ENCODE measurements around the gene ZBTB38. TPM values are rescaled to one million over a fixed set of nuclear protein-coding genes. Genes with fewer than 3 reads are reported as not detected.

ZBTB38 gene
- total RNA-seq, 2 experiments from 2014 or later = 16.3 to 18.6 TPM

- Mint-ChIP-seq H3K27ac (no peak overlapping the region), H3K4me3 (no peak overlapping the region), H3K9me3 (no peaks in the 10 kb centered on the region), H3K4me1 (ENCODE audit: low read depth) (peaks cover 52% of the 10 kb centered on the region), H3K36me3 (ENCODE audit: low read depth) (peaks cover 4% of the 10 kb centered on the region), H3K27me3 (ENCODE audit: low read depth) (no peaks in the 10 kb centered on the region)
- intact Hi-C loops (cut with micrococcal nuclease) = no loop called here
- no peak for DNase-seq
- CTCF ChIA-PET = interaction anchor here (0.7 to 2.2 kb wide), 5 partner anchors 17 to 93 kb away, joined by 3 to 5 read pairs (median 4); no protein-coding TSS in a partner anchor
These were observed 36.7 kb downstream of the ZBTB38 start for GRCh38 chr3:141405025-141405424.

DNA sequence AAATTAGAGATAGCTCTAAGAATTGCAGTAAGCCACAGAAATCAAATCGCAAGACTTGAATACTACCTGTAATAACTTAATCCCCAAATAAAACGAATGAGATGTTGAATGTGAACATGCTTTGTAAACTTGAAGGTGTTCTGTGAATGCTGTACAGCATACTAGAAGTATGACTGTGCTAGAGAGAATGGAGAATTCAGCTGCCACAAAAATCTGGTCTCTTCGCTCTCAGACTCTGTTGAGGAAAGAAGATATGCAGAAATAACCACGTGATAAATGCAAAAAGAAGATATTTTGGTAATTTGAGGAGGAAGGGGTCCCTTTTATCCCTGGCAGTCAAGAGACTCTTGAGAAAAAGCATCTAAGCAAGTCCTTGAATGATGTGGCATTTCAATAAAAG is 37.3 kb downstream of the ZBTB38 start:
- CTCF ChIA-PET = interaction anchor here (0.7 to 2.2 kb wide), 5 partner anchors 36 to 94 kb away, joined by 3 to 5 read pairs (median 5); no protein-coding TSS in a partner anchor
- DNase-seq = no peak
- H3K9me3 Mint-ChIP-seq = no peaks in the 10 kb centered on the region
- H3K27ac Mint-ChIP-seq = peak overlapping the region; percentile 7
- H3K36me3 Mint-ChIP-seq (ENCODE audit: low read depth) = peaks cover 4% of the 10 kb centered on the region
- no peaks in the 10 kb centered on the region for H3K27me3 Mint-ChIP-seq (ENCODE audit: low read depth)
- intact Hi-C loops (cut with micrococcal nuclease) = no loop called here
- H3K4me1 Mint-ChIP-seq (ENCODE audit: low read depth) = peaks cover 51% of the 10 kb centered on the region
- no peak overlapping the region for H3K4me3 Mint-ChIP-seq

DNA sequence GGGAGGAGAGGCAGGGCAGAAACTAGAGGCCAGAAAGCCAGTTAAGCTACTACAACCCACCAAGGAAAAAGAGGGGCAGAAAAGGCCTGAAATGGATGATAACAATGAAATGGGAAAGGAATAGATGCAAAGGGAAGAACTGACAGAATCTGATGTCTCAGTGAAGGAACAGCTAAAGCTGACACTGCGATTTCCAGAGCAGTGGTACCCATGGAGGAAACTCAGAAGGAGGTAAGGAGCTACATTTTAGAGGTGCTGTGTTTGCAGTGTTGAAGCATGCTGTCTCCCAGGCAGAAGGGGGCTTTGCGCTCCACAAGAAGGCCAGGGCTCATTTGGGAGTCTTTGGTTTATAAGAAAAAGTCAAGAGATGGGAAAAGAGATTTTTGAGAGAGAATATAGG is 38.0 kb downstream of the ZBTB38 start:
- H3K27me3 Mint-ChIP-seq (ENCODE audit: low read depth) = no peaks in the 10 kb centered on the region
- intact Hi-C loops (cut with micrococcal nuclease) = no loop called here
- H3K4me1 Mint-ChIP-seq (ENCODE audit: low read depth) = peaks cover 53% of the 10 kb centered on the region
- no peaks in the 10 kb centered on the region for H3K9me3 Mint-ChIP-seq
- peaks cover 4% of the 10 kb centered on the region for H3K36me3 Mint-ChIP-seq (ENCODE audit: low read depth)
- no peak for DNase-seq
- CTCF ChIA-PET = interaction anchor here (0.7 to 2.2 kb wide), 3 partner anchors 35 to 94 kb away, joined by 3 to 5 read pairs (median 5); no protein-coding TSS in a partner anchor
- H3K27ac Mint-ChIP-seq = peak overlapping the region; percentile 33
- no peak overlapping the region for H3K4me3 Mint-ChIP-seq

DNA sequence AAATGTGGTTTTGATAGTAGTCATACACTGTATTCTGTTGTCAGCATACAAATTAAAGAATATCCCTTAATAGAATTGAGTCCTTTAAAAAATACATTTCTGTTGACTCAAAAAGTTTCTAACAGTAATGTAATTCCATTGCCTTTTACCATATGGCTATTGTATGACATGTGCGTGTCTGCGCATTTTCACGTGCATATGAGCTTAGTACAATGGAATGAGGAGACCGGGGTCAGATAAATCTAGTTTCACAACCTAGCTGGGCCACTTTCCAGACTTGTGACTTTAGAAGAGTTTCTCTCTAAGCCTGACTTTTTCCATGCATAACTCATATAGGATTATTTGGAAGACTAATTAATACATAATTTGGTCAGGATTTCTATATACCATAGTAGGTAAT is 38.7 kb downstream of the ZBTB38 start:
- intact Hi-C loops (cut with micrococcal nuclease) = no loop called here
- Mint-ChIP-seq H3K9me3 (no peaks in the 10 kb centered on the region), H3K27me3 (ENCODE audit: low read depth) (no peaks in the 10 kb centered on the region), H3K4me1 (ENCODE audit: low read depth) (peaks cover 57% of the 10 kb centered on the region), H3K27ac (no peak overlapping the region), H3K36me3 (ENCODE audit: low read depth) (peaks cover 4% of the 10 kb centered on the region), H3K4me3 (no peak overlapping the region)
- CTCF ChIA-PET = interaction anchor here (1.4 kb wide), 1 partner anchor 46 kb away, joined by 5 read pairs; no protein-coding TSS in a partner anchor
- no peak for DNase-seq

DNA sequence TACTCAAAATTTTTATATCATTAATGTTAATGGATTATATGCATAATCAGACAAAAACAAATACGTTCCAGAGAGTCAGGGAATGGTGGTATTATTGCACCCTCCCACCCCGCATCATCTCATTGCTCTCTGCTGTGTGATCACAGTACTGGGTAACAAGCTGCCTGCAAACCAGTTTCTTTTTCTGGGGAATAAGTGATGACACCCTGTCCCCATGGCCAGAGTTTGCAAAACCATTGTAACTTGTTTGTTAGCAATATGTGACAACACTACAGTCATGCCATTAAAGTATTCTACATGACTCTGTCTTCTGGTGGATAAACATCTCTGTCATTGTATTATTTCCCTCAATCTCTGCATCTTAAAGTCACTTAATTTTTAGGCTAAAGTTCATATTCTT is 39.5 kb downstream of the ZBTB38 start:
- Mint-ChIP-seq H3K9me3 (no peaks in the 10 kb centered on the region), H3K4me1 (ENCODE audit: low read depth) (peaks cover 63% of the 10 kb centered on the region), H3K27me3 (ENCODE audit: low read depth) (no peaks in the 10 kb centered on the region), H3K4me3 (no peak overlapping the region), H3K27ac (no peak overlapping the region), H3K36me3 (ENCODE audit: low read depth) (peaks cover 4% of the 10 kb centered on the region)
- CTCF ChIA-PET = no interaction called here
- intact Hi-C loops (cut with micrococcal nuclease) = no loop called here
- DNase-seq = no peak

GRCh38 chr3:141408596-141408995 is 40.3 kb downstream of the ZBTB38 start:
- CTCF ChIA-PET = no interaction called here
- Mint-ChIP-seq H3K9me3 (no peaks in the 10 kb centered on the region), H3K4me3 (no peak overlapping the region), H3K27me3 (ENCODE audit: low read depth) (no peaks in the 10 kb centered on the region), H3K27ac (peak overlapping the region; percentile 43), H3K4me1 (ENCODE audit: low read depth) (peaks cover 66% of the 10 kb centered on the region), H3K36me3 (ENCODE audit: low read depth) (peaks cover 4% of the 10 kb centered on the region)
- intact Hi-C loops (cut with micrococcal nuclease) = no loop called here
- no peak for DNase-seq

- CTCF ChIA-PET = interaction anchor here (1.1 kb wide), 1 partner anchor 49 kb away, joined by 4 read pairs; no protein-coding TSS in a partner anchor
- intact Hi-C loops (cut with micrococcal nuclease) = no loop called here
- Mint-ChIP-seq H3K4me1 (ENCODE audit: low read depth) (peaks cover 70% of the 10 kb centered on the region), H3K4me3 (no peak overlapping the region), H3K27ac (peak overlapping the region; percentile 73), H3K27me3 (ENCODE audit: low read depth) (no peaks in the 10 kb centered on the region), H3K36me3 (ENCODE audit: low read depth) (peaks cover 4% of the 10 kb centered on the region), H3K9me3 (no peaks in the 10 kb centered on the region)
- DNase-seq = no peak
These were observed 41.6 kb downstream of the ZBTB38 start for GRCh38 chr3:141409940-141410241.

DNA sequence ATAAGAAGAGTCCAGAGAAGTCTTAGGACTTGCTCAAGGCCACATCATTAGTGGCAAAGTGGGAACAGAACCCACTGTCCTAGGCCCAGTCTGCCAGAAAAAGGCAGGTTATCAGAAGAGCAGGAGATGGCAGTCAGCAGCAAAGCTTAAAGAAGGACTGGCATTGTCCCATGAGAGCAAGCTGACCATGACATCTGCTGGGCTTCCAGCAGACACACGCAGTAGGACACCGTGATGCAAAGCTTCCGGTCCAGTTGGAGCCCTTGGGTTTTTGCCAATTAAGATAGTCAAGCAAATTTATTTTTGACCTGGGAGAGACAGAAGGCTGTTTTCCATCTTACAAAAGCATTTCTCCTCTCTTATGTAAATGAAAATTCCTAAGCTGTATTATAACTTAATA is 42.1 kb downstream of the ZBTB38 start:
- no peak for DNase-seq
- Mint-ChIP-seq H3K9me3 (no peaks in the 10 kb centered on the region), H3K27ac (peak overlapping the region; percentile 73), H3K27me3 (ENCODE audit: low read depth) (no peaks in the 10 kb centered on the region), H3K4me3 (no peak overlapping the region), H3K36me3 (ENCODE audit: low read depth) (peaks cover 4% of the 10 kb centered on the region), H3K4me1 (ENCODE audit: low read depth) (peaks cover 76% of the 10 kb centered on the region)
- CTCF ChIA-PET = interaction anchor here (0.7 to 1.8 kb wide), 3 partner anchors 26 to 50 kb away, joined by 3 to 4 read pairs (median 4); no protein-coding TSS in a partner anchor
- intact Hi-C loops (cut with micrococcal nuclease) = no loop called here

- Mint-ChIP-seq H3K4me1 (ENCODE audit: low read depth) (peaks cover 77% of the 10 kb centered on the region), H3K4me3 (peak overlapping the region; percentile 56), H3K27me3 (ENCODE audit: low read depth) (no peaks in the 10 kb centered on the region), H3K9me3 (no peaks in the 10 kb centered on the region), H3K36me3 (ENCODE audit: low read depth) (peaks cover 4% of the 10 kb centered on the region), H3K27ac (peak overlapping the region; percentile 97)
- CTCF ChIA-PET = interaction anchor here (0.6 to 1.8 kb wide), 4 partner anchors 26 to 106 kb away, joined by 3 to 4 read pairs (median 4); no protein-coding TSS in a partner anchor
- peak; percentile 39 for DNase-seq
- intact Hi-C loops (cut with micrococcal nuclease) = no loop called here
These were observed 42.5 kb downstream of the ZBTB38 start for GRCh38 chr3:141410846-141411245.

DNA sequence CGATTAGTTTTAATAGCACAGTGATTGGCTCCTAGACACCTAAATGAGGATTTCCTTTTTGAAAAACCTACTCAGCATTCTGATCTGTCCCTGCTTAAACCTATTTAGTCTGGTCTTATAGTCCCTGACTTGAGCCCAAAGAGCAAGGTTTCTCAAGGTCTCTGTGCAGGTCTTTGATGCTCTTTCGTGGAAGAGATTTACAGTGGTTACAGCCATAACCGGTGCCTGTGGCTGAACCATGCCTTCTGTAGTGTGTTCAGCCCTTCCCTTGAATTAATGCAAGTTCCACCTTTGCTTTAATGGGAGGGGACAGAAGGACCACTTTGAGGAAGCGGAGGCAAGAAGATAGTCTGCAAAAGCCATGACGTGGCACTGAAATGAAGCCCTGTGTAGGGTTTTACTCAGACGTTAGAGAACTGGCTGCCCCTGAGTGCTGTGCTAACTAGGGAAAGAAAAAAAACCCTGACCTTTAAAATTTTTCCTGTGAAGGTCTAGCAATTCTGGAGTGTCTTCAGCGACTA is 43.0 kb downstream of the ZBTB38 start:
- intact Hi-C loops (cut with micrococcal nuclease) = no loop called here
- Mint-ChIP-seq H3K4me1 (ENCODE audit: low read depth) (peaks cover 74% of the 10 kb centered on the region), H3K27ac (peak overlapping the region; percentile 97), H3K9me3 (no peaks in the 10 kb centered on the region), H3K4me3 (peak overlapping the region; percentile 56), H3K27me3 (ENCODE audit: low read depth) (no peaks in the 10 kb centered on the region), H3K36me3 (ENCODE audit: low read depth) (peaks cover 4% of the 10 kb centered on the region)
- CTCF ChIA-PET = interaction anchor here (0.6 to 3.9 kb wide), 6 partner anchors 8 to 106 kb away, joined by 3 to 30 read pairs (median 4); no protein-coding TSS in a partner anchor
- DNase-seq = peak; percentile 59

DNA sequence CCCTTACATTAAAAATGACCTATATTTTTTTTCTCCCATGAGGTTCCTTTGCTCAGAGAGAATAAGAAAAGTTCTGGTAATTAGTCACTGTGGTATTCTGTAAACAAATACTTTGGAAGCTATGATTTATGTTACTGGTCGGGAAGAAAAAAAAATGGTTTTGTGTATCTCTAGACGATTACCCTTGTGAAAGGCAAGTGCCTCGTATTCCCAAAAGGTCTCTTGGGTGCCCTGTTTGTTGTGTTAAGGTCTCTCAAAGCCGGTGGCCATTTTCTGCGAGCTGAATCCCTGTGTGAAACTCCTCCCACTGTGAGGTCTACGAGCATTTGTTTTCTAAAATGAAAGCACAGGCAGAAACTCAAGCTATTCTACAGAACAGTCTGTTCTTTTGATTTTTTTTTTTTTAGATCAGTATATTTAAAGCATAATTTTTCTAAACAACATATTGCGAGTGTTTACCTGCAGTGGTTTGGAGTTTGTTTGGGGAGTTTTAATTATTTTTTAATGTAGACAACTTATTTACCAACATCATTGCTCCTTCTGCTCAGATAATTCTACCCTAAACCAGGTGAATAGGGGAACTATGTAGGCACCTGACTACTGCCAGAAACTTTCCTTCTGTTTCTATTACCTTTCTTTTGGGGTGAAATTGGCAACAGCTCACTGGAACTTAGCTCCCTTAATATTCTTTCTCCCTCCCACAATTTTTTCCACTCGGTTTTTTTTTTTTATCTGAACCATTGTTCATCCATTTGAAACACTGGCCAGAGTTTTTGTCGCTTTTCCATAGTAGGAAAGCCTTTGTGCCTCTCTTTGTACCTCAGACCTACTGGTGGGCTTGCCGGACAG is 44.0 kb downstream of the ZBTB38 start:
- H3K27ac Mint-ChIP-seq = peak overlapping the region; percentile 97
- H3K36me3 Mint-ChIP-seq (ENCODE audit: low read depth) = peaks cover 2% of the 10 kb centered on the region
- H3K9me3 Mint-ChIP-seq = no peaks in the 10 kb centered on the region
- intact Hi-C loops (cut with micrococcal nuclease) = no loop called here
- no peaks in the 10 kb centered on the region for H3K27me3 Mint-ChIP-seq (ENCODE audit: low read depth)
- CTCF ChIA-PET = interaction anchor here (0.6 to 3.9 kb wide), 11 partner anchors 9 to 1096 kb away, joined by 3 to 30 read pairs (median 4); no protein-coding TSS in a partner anchor
- H3K4me1 Mint-ChIP-seq (ENCODE audit: low read depth) = peaks cover 72% of the 10 kb centered on the region
- peak overlapping the region; percentile 72 for H3K4me3 Mint-ChIP-seq
- DNase-seq = peak; percentile 73

DNA sequence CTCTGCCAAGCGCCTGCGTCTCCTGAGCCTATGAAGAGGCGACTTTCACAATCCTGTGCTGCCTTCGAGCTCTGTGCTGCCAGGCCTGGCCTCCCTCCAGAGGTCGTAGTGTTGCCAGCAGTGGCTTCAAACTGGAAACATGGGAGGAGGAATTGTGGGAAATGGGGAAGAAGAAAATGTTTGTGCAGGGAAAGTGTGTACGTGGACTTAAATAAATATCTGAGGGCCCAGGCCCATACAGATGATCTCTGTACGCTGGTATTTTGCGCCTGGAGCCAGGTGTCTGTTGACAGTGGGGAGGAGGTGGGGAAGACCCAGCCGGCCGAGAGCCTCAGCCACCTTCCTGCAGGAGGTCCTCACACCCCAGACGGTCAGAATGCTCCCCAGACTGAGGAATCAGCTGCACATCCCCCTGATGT is 44.6 kb downstream of the ZBTB38 start:
- Mint-ChIP-seq H3K36me3 (ENCODE audit: low read depth) (peaks cover 2% of the 10 kb centered on the region), H3K9me3 (no peaks in the 10 kb centered on the region), H3K4me3 (peak overlapping the region; percentile 72), H3K4me1 (ENCODE audit: low read depth) (peaks cover 72% of the 10 kb centered on the region), H3K27ac (peak overlapping the region; percentile 97), H3K27me3 (ENCODE audit: low read depth) (no peaks in the 10 kb centered on the region)
- DNase-seq = no peak
- CTCF ChIA-PET = interaction anchor here (0.6 to 3.9 kb wide), 7 partner anchors 10 to 1096 kb away, joined by 3 to 30 read pairs (median 4); no protein-coding TSS in a partner anchor
- intact Hi-C loops (cut with micrococcal nuclease) = no loop called here

Measured in activated naive CD4-positive, alpha-beta T cell treated with anti-CD3 and anti-CD28 coated beads for 36 hours (primary cell).